ENCODE results near the gene ALG12.
A peak's percentile ranks its signal among the peaks of the same experiment; 100 is the strongest.

The ALG12 gene

DNA sequence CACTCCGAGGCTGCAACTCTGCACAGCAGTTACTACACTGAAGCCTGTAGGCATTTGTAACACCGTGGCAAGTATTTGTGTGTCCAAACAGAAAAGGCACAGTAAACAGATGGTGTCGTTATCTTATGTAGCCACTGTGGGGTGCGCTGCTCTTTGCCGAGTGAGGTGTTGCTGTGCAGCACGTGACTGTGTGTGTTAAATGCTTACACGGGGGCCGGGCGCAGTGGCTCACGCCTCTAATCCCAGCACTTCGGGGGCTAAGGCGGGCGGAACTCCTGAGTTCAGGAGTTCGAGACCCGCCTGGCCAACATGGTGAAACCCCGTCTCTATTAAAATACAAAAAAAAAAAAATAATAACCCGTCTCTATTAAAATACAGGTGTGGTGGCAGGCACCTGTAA lies 53.1 kb downstream of the ALG12 start:
- DNase-seq = no peak

DNA sequence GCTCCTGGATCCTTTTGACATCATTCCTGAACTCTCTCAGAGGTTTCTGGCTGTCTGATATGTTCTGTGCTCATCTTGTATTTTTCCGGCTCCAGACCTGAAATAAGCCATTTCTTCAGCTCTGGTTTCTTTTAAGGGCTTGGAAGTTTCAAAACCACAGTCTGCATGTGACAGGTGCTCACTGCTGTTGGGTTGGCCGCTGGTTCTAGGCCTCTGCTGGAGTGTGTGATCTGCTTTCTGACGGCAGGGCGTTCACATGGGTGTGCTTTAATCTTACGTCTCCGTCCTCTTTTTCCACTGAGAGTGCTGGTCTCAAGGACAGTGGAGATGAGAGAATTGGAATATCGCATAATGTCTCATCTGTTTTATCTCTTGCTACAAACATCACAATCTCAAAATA lies 54.3 kb downstream of the ALG12 start:
- DNase-seq = no peak

DNA sequence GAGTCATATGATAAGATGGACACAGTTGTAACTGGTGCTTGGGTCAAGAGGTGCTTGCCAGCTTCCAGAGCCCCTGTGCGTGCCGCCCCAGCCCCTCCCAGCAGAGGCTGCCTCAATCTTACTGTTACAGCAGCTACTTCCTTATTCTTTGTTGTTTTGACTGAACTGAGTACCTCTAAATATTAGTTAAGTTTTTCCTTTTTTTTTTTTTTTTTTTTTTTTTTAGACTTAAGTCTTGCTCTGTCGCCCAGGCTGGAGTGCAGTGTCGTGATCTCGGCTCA lies 55.8 kb downstream of the ALG12 start:
- no peak for DNase-seq

DNA sequence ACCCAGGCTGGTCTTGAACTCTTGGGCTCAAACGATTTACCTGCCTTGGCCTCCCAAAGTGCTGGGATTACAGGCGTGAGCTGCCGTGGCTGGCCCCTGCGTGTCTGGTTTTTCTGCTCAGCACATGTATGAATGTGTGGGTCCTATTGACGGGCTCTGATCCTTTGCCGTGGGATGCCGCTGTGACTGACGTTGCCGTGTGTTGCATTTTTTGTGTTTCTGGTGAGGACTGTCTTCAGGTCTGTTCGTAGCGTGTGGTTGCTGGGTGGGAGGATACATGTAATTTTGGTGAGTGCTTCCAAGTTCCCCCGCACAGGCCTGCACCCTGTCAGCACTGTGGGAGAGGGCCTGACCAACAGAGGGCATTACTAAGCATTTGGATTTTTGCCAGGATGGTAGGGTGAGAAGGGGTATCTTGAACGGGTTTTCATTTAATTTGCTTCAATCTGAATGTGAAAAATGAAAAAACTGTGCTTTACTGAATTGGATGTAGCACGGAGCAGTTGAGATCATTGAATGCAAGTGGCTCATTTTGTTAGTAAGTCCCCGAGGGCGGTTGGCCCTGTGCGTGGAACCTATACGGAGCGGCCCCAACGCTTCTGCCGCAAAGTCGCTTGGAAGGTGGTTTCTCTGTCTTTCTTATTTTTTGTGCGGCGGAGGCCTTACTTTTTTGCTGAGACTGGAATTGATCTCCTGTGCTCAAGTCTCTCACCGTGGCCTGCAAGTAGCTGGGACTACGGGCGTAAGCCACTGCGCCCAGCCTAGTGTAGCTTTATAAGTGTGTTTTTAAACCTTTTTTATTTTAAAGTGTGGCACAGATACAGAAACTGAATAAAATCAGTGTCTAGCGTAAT lies 56.4 kb downstream of the ALG12 start:
- DNase-seq = no peak

DNA sequence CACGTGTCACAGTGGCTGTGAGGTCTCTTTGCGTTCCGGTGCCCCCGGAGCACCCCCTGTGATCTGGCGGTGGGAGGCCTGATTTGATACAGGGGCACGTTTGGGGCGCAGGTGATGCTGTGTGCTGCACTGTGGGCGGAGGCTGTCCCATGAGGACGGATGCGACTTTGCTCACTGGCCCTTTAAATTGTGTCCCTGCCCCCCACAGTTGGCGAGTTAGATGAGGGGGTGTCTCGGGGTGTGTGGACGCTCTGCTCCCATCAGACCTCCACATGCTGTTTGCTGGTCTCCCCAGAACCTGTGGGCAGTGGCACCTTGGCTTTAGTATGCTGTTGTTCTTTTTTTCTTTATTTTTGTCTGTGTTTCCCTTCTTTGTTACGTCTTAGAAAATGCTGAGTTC lies 59.4 kb downstream of the ALG12 start:
- no peak for DNase-seq

DNA sequence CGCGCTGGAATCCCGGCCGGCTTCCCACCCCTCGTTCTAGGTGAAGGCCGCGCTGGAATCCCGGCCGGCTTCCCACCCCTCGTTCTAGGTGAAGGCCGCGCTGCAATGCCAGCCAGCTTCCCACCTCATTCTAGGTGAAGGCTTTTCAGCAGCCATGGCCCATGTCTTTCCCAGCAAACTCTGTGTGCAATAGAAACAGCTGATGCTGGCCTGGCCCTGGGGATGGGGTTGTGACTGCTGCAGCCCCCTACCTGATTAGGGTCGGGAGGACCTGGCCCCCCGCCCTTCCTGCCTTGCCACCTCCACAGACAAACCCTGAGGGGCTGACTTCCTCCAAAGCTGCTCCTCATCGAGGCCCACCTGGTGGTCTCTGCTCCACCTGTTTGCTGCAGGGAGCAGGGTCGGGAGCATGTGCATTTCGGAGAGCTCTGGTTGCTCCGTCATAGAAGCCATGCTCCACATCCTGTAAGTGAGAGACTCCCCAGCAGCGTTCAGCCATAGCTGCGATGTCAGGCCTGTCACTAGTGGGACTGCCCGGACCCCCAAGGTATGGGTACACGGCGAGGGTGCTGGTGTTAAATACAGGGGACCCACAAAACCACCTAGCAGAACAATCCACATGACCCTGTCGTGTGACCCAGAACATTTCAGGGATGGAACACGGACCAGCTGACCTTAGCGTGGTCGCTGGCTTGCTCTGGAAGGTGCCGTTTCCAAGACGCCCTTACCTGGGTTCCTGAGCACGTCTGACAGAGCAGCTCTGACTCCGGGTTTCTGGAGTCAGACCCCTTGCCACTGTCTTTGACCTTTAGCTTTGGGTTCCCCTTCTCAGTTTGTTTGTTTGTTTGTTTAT lies 61.2 kb downstream of the ALG12 start:
- no peak for DNase-seq

DNA sequence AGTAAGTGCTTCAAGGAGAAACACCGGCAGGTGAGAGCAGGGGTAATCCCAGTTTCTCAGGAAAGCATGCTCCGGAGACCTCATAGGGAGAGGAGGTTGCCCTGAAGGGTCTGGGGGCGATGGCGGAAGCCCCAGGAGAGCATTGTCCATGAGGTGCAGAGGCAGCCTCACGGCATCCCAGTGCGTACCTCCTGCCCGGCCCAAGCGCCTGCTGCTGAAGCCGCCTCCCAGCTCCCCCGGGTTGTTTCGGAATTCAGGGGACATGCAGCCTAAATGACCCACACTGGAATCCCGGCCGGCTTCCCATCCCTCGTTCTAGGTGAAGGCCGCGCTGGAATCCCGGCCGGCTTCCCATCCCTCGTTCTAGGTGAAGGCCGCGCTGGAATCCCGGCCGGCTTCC lies 61.9 kb downstream of the ALG12 start:
- no peak for DNase-seq

DNA sequence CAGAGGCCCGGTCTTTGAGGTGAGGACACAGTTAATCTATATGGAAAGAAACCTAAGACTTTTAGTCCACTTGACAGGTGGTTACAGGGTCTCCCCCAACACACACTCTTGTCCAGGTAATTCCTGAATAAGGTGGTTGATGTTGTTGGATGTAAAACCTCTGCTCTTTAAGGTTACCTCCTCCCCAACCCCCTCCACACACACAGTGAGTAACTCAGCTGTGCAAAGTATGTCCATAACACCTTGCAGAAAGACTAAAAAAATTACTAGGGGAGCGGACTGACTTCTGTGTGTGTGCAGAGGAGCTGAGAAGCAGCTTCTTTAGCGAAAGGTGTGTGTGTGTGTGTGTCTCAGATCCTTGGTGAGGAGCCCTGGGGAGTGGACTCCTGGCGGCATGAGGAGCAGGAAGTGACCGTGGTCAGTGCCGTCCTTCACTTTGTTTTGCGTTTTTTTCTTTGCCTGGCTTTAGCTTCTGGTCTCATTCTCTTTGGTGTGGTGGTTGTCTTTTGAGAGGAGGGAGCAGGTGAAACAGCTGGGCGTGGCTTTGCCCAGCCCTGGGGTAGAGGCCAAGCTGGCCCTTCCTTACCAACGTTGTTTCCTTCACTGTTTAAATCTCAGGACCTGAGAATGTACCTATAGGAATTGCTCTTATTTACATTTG lies 62.9 kb downstream of the ALG12 start:
- no peak for DNase-seq

GRCh38 chr22:49853981-49854831 lies 64.0 kb downstream of the ALG12 start:
- no peak for DNase-seq

DNA sequence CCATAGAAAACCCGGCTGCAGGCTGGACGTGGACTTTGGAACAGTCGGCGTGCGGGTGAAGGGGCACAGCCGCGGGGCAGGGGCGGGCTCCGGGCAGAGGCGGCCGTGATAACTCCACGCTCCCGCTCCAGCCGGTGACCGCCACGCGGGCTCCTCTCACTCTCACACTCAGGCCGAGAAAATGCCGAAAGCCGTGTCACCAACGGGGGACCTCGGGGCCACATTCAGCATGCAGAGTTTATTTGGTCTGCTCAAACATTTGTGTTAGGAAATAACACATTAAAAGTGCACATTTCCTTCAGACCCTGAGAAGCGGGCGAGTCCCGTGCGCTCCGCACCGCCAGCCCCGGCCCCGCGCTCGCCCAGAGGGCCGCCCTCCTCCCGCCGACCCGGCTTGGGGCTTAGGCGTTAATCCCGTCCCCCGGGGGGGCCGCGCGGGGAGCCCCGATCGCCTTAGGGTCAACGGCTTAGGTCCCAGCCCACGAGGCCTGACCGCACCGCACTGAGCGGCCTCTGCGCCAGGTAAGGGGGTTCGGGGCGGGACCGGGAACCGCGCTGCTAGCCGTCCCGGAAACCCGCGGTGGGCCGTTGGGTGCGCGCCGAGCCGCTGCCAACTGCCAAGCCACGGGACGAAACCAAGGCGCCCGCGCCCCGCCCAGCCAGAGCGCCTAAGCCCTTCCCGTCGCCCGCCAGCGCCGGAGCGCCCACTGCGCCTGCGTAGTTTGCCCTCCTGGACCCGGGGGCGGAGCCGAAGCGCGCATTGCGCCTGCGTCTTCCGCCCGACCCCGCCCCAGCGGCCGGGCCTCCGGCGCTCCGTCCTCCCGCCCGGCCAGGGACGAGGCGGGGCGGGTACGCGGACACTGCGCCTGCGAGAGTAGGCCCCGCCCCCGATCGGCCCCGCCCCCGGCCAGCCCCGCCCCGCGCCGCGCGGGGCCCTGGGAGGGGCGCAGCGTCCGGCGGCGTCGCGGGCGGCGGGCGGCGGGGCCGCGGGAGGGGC lies 65.0 kb downstream of the ALG12 start, which contains the start of gene ZBED4:
ZBED4 (plus strand) TSS at position 947 of the 997 bp plus-strand sequence. CDS start 29,819 bp downstream, outside the sequence.
- DNase-seq = peak; percentile 74

DNA sequence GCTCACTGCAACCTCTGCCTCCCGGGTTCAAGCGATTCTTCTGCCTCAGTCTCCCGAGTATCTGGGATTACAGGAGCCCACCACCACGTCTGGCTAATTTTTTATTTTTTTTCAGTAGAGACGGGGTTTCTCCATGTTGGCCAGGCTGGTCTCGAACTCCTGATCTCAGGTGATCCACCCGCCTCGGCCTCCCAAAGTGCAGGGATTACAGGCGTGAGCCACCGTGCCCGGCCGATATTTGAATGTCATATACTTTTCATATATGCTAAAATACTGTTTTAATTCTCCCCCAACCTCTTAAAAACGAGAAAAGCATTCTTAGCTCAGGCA lies 65.7 kb downstream of the ALG12 start:
- peak; percentile 26 for DNase-seq

- no peak for DNase-seq
Observed at GRCh38 chr22:49850959-49851802, 67.1 kb downstream of the ALG12 start.

Measured in NCI-H526 treated with DMSO at 0.1 percent for 48 hours (cell line).